Hematopoietic multipotent progenitor cell treated with erythropoietin and hydrocortisone succinate and interleukin-3 and kit ligand, for 15 days (in vitro differentiated cells): ENCODE results near the gene GRM5.

ENCODE experiments used
- DNase-seq: peaks from one replicate; pipeline ENCODE4 v3.0.0-alpha.2; 2015; ENCODE audit warnings: low spot score

Gene GRM5

GRCh38 chr11:88617226-88617625 is 448.6 kb downstream of the GRM5 start:
- DNase-seq = no peak

DNA sequence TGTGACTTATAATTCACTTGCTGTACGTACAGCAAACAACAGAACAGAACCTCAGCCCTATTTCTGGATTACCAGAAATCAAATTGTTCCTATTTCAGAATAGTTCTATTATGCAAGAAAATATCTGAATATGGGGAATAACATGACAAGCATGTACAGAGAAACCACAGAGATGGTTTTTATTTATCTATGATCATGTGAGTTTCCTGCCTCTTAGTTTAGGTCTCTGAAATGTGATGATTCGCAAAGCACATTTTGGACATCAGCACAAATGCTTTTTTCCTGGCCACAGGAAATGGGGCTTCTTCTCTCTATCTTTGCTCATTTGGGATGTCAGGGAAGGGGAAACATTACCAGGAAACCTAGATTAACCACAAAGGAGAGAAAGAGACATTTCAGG is 461.5 kb downstream of the GRM5 start:
- no peak for DNase-seq

DNA sequence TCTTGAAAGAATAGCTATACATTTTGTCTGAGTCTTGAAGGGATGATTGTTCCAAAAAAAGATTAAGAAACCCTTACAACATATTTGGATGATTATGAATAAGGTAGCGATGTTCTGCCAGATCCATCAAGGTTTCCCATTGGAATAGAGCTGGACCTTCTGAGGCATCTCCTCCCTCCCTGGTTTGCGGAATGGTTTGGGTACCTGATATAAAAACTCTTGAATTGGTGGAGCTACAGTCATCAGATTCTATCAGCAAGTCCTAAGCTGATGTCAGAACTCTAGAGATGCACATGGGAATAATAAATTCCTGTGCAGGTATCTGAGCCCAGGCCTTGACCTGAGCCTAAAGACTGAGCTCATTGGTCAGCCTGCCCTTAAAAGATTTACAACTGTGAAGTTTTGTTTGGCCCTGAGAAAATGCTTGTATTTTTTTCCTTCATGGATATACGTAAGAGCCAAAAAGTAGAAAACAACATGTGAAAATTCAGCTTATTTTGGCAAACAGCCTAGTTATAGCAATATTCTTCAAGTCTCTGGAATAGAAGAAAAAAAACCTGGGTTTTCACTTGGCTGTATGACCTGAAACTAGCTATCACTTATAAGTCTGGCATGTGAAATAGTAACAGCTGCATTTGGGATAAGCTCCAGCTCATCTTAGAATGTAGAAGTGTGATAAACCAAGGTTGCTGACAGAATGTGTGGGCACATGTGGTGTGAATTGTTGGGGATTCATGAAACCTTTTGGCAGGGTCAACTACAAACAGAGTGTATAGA is 462.5 kb downstream of the GRM5 start:
- no peak for DNase-seq

- no peak for DNase-seq
These were observed 468.4 kb downstream of the GRM5 start for GRCh38 chr11:88597387-88597786.

GRCh38 chr11:88596786-88597185 is 469.0 kb downstream of the GRM5 start:
- DNase-seq = no peak

DNA sequence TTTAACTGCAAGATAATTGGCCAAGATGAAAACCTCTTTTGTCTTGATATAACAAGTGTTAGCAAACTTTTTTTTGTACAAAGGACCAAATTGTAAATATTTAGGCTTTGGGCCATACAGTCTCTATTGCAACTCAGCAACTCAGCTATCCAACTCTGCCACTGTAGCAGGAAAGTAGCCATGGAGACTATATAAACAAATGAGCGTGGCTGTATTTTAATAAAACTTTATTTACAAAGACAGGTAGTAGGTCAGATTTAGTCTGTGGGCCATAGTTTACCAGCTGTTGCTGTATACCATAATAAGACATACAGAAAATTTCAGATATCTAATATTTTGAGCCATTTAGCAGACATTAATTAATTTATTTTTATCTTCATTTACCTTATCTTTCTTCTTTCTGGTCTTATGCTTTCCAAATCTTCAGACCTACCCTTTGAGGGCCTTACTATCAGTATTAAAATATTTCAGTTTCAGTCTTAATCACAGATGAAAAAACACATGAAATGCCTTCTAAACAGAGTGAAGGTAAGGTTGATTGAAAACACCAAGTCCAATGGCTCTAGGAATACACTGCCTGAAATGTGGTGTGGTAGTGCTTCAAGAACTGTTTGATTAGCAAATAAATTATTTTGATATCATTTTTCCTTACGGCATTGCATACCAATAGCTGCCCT is 471.4 kb downstream of the GRM5 start:
- DNase-seq = no peak

GRCh38 chr11:88590361-88590760 is 475.4 kb downstream of the GRM5 start:
- DNase-seq = no peak

- DNase-seq = no peak
These were observed 482.5 kb downstream of the GRM5 start for GRCh38 chr11:88583251-88583650.

DNA sequence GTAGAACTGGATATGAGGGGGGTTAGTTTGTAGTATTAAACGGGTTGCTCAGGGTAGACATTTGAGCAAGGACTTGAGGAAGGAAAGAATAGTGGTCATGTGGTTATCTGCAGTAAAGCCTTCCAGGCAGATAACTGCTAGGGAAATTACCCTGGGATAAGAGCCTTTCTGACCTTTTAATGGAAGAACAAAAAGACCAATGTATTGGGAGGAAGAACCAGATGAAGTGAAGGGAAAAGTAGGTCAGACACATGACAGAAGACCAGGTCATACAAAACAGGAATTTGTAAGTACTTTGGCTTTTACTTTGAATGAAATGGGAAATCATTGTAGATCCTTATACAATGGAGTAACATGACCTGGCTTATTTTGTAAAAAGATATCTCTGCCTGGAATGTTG is 486.3 kb downstream of the GRM5 start:
- no peak for DNase-seq

GRCh38 chr11:88576741-88577140 is 489.0 kb downstream of the GRM5 start:
- DNase-seq = no peak

GRCh38 chr11:88575916-88576315 is 489.9 kb downstream of the GRM5 start:
- DNase-seq = no peak

- DNase-seq = no peak
These were observed 496.4 kb downstream of the GRM5 start for GRCh38 chr11:88569342-88569741.

DNA sequence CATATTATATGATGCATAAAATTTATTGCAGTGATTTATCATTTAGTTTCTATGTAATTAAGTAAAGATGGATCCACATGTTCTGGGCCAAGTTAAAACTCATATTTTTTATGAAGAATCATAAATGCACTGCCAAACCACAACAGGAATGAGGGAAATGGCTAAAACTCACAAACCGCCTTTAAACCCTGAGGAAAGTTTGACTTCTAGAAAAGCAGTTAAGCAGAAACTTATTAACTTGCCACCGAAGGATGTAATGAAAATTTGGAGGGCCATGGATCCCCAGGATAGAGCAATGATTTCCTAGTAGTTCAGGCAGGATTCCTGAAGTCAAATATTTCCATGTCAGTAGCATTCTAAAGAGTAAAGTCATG is 510.0 kb downstream of the GRM5 start:
- no peak for DNase-seq

DNA sequence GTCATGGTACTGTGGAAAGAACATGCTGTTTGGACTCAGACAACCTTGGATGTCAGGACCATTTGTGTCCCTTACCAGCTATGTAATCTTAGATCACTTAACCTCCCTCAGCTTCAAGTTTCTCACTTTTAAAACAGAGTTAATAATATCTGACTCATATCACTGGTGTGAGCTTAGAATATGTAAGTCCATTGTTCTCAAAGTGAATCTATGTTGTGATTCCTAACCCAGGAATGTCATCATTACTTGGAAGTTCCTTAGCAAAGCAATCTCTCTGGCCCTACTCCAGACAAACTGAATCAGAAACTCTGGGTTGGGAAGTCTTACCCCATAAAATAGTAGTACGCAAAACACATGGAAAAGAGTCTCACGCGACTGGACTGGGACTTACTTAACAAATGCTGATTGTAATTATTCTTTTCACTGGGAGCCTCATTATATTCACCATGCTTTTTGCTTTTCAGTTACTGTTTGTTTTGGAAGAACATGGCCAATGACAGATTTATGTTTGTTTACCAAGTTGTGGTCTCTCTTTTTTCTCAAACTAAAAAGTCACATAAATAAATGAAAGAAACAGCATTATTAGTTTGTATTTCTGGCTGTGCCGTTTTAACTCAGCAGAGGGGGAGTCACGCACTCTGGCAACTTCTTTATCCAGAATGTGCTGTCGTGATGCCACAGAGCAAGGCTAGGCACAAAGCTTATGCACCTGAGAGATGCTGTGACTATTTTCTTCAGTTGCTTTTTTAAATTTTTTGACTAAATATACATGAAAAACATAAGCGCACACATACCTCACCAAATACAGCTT is 510.6 kb downstream of the GRM5 start:
- no peak for DNase-seq

GRCh38 chr11:88553204-88553603 is 512.6 kb downstream of the GRM5 start:
- DNase-seq = no peak

DNA sequence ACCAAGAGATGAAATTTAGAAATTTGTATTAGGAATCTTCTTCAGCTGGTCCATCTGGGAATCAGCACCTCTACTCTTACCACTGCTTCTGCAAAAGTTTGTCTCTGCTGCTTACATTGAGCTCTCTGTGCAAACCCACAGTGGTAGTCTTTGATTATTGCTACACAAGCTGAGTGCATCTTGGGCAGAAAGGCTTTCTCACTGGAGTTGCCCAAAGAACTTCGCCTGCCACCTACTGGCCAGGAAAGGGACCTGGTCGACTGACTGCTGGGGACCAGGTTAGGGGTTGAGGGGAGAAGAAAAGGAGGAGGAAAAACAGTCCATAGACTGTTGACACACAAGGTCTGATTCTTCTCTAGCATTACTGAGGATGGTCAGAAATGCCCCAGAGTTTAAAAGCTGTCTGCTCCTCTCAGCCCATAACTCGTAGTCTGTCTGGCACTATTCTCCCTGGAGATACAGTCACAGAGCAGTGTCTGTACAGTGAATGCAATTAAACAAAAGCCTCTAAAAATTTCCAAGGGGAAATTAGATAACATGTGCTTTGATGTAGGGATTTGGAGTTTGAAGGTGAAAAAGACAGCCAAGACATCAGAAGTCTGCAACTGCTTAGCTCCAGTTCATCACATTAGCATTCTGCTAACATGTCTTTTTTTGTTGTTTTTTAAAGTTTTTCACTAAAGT is 513.3 kb downstream of the GRM5 start:
- DNase-seq = peak; percentile 9

DNA sequence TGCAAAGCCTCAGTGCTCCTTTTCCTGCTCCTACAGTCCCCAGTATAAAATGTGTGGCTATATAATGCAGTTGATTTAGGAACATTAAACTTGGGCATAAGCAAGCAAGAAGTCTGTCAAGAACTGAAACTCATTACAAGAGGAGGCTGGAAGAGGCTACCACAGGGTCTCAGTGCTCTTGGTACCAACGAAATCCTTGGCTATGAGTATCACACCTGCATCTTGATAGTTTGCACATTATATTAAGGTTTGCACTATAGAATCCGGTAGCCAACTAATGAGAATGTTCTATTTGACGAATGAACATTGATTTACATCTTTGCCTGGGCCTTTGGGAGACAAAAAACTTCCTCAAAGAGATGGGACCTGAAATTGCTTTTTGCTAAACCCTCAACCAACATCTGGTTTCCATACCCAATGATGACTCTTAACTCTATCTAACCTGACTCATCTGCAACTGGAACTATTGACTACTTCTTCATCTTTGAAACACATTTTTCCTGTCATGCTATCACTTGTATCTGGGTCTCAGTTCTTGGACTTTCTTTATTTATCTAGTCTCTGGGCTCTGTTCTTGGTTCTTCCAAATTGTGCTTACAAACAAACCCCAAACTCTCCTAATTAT is 521.0 kb downstream of the GRM5 start:
- DNase-seq = no peak

DNA sequence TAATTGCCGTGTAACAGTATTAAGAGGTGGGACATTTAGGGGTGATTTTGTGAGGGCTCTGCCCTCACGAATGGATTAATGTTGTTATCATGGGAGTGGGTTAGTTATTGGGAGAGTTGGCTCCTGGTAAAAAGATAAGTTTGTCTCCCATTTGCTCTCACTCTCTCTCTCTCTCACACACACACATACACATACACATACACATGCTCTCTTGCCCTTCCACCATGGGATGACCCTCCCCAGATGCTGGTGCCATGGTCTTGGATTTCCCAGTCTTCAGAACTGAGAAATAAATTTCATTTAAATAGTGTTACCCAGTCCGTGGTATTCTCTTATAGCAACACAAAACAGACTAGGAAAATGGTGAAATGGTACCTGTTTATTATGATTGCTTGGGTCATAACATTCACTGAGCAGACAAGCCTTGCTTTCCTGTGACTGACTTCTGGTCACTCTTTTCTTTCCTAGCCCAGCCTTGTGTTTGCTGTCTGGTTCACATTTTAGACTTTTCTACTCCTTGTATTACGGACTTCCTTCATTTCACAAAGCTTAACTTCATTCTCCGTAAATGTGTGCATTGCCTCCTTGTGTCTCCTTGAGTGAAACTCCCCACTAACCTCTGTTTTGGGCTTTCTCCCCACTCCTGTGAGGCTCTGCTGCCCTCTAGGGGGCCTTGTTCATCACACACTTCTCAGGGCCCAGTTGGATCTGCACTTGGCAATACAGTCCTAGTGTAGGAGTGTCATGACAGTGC is 521.7 kb downstream of the GRM5 start:
- DNase-seq = peak; percentile 21

DNA sequence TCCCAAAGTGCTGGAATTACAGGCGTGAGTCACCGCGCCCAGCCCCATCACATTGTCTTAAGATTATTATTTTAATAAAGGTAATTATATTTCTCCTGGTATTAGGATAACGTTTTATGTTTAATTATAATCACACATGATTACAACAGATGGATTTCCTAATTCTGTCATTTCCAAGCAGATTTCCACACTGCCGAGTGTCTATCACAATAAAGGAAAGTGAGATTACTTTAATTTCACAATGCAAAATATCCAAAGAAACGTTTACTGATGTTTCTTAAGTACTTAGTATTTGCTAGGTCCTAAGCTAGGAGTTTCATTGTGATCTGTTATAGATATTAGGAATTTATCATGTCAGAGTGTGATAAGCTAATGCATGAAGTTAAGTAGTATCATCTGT is 524.8 kb downstream of the GRM5 start:
- no peak for DNase-seq

DNA sequence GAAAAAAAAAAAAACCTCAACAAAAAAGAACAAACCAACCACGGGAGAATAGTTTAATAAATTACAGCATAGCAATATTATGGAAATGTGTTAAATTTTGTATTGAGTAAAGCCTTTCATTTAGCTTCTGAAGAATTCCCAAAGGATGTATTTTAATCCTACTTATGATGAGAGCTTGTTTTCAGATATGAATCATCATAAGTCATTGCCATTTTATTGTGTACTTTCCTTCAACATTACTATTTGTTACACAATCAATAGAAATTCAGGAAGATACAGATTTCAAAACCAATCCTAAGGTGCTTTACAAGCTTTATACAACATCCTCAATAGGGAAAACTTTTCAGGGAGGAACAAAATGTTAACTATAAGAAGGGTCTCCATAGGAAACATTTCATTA is 527.7 kb downstream of the GRM5 start:
- no peak for DNase-seq

DNA sequence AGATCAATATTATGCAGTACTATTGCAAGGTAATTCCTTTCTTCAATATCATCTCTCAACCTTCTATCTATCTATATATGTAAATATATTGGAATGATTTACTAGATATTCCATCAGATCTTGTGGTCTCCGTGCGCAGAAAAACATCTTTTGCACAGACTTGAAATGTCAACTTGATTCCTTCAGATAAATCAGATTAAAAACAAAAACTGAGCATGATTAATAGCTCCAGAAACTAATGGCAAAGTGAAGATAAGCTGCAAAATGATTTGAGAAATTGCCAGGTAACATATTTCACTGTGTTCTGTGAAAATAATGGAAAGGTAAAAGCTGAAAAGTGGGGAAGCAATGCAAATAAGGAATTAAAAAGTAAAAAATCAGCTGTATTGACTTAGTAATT is 528.2 kb downstream of the GRM5 start:
- DNase-seq = no peak
